ENCODE measurements around the gene NFKB2. TPM values are rescaled to one million over a fixed set of nuclear protein-coding genes. Genes with fewer than 3 reads are reported as not detected.

NFKB2 gene
- total RNA-seq, 4 donors from 2014 or later, result 12.3 to 26.0 (median 15.3) TPM

GRCh38 chr10:102393411-102394078 is 2.0 kb upstream of the NFKB2 start:
- DNase-seq, result no peak
- Histone ChIP-seq H3K27ac (peak overlapping the region; percentile 78 to 95 (median 87)), H3K27me3 (no peaks in the 10 kb centered on the region), H3K4me1 (peaks cover 12 to 17% of the 10 kb centered on the region in 2 donors), H3K9me3 (no peaks in the 10 kb centered on the region), H3K36me3 (no peaks in the 10 kb centered on the region), H3K4me3 (replicated peaks in 1 of 3) (peak overlapping the region; percentile 7 to 92 (median 69))
- TF ChIP-seq CTCF (IDR thresholded peaks at IDR 0.05) (peak in 1 of 6 experiments; percentile 96), POLR2A (IDR thresholded peaks at IDR 0.05) (no peak)
- 40% methylated on average over 27 to 29 of the region's 30 CpGs for WGBS, 2 donors
- intact Hi-C loops (cut with DNase I), result loop anchor here (5.0 kb wide), 1 partner anchor 189 kb away; no protein-coding TSS in a partner anchor

DNA sequence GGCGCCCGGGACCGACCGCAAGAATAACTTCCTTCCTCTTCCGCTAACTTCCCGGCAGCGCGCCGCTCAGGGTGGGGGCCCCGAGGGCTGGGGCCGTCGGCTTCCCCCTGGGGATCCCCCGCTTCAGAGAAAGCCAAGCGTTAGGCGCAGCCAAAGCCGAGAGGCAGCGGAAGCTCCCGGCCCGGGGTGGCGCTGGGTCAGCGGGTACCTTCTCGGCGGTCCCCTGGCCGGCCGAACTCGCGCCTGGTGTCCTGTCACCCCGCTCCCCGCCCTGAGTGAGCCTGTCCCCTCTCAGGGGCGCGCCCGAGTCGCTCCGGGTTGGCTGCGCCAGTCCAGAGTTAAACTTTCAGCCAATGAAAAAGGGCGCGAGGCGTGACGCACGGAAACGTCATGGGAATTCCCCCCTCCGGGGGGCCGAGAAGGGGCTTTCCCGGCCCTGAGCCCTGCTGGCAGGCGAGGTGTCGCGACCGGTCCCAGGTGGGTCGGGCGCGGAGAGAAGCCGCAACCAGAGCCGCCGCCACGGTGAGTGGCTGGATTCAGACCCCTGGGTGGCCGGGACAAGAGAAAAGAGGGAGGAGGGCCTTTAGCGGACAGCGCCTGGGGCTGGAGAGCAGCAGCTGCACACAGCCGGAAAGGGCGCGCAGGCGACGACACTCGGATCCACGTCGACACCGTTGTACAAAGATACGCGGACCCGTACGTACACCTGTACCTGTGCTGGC is 1.3 kb upstream of the NFKB2 start:
- WGBS, 2 donors, result 0% methylated on average over 6 to 15 of the region's 71 CpGs
- TF ChIP-seq POLR2A (IDR thresholded peaks at IDR 0.05) (peak in 1 of 2 donors; percentile 68), CTCF (IDR thresholded peaks at IDR 0.05) (peak in 5 of 6 experiments; percentile 76 to 96 (median 92))
- H3K4me3 ChIP-seq (replicated peaks in 1 of 3), result peak overlapping the region; percentile 7 to 92 (median 69)
- no peaks in the 10 kb centered on the region for H3K27me3 ChIP-seq
- H3K36me3 ChIP-seq, result no peaks in the 10 kb centered on the region
- no peaks in the 10 kb centered on the region for H3K9me3 ChIP-seq
- intact Hi-C loops (cut with DNase I), result loop anchor here (5.0 kb wide), 1 partner anchor 188 kb away; no protein-coding TSS in a partner anchor
- H3K27ac ChIP-seq, result peak overlapping the region; percentile 78 to 95 (median 87)
- DNase-seq, result peak; percentile 95 to 96
- peaks cover 12 to 22% of the 10 kb centered on the region in 2 donors for H3K4me1 ChIP-seq

GRCh38 chr10:102394801-102395399 is 605 bp upstream of the NFKB2 start:
- intact Hi-C loops (cut with DNase I), result loop anchor here (5.0 kb wide), 2 partner anchors 87 to 187 kb away; no protein-coding TSS in a partner anchor
- DNase-seq, result peak; percentile 19 to 32
- H3K36me3 ChIP-seq, result no peaks in the 10 kb centered on the region
- H3K4me1 ChIP-seq, result peaks cover 12 to 25% of the 10 kb centered on the region in 2 donors
- peak overlapping the region; percentile 7 to 92 (median 69) for H3K4me3 ChIP-seq (replicated peaks in 1 of 3)
- no peaks in the 10 kb centered on the region for H3K27me3 ChIP-seq
- TF ChIP-seq CTCF (IDR thresholded peaks at IDR 0.05) (no peak), POLR2A (IDR thresholded peaks at IDR 0.05) (no peak)
- peak overlapping the region; percentile 78 to 95 (median 87) for H3K27ac ChIP-seq
- no peaks in the 10 kb centered on the region for H3K9me3 ChIP-seq
- 0 to 2% methylated on average over 17 of the region's 35 CpGs for WGBS, 2 donors

DNA sequence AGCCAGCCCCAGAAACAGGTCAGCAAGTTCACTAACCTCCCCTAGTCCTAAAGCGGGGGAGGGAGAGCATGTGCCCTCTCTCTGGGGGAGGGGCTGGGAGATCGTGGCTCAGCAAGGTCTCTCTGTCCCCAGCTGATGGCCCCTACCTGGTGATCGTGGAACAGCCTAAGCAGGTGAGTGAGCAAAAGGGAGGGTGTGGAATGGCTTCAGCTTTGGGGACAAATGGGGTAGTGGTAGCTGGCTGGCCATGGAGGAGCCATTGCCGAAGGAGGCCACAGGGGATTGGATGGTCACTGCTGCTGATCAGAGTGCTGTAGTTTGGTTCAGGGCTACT is 779 bp downstream of the NFKB2 start:
- intact Hi-C loops (cut with DNase I), result loop anchor here (5.0 kb wide), 1 partner anchor 86 kb away; no protein-coding TSS in a partner anchor
- DNase-seq, result no peak
- WGBS, 2 donors, result 49 to 56% methylated on average over 3 to 4 of the region's 4 CpGs
- no peaks in the 10 kb centered on the region for H3K9me3 ChIP-seq
- TF ChIP-seq POLR2A (IDR thresholded peaks at IDR 0.05) (no peak), CTCF (IDR thresholded peaks at IDR 0.05) (no peak)
- H3K36me3 ChIP-seq, result peaks cover 2% of the 10 kb centered on the region in 2 donors
- peaks cover 12 to 27% of the 10 kb centered on the region in 2 donors for H3K4me1 ChIP-seq
- H3K27ac ChIP-seq, result peak overlapping the region in 2 of 3 donors; percentile 87 to 95
- H3K27me3 ChIP-seq, result no peaks in the 10 kb centered on the region
- peak overlapping the region in 1 of 3 donors; percentile 69 for H3K4me3 ChIP-seq (replicated peaks in 1 of 3)

Measured in thyroid gland (tissue), 4 donors.